T-helper 1 cell (primary cell): Measurements from ENCODE around the gene ANKRD6.
"Not testable (repeated sequence)": the region's sequence is repeated elsewhere in the genome, so short reads cannot be mapped to it uniquely, and the experiment has no call there.

ENCODE experiments used
- DNase-seq, 5 donors: peaks; one replicate each; pipeline ENCODE4 v3.0.0-alpha.2; 2012 to 2020
- total RNA-seq, 4 donors: gene quantifications; one replicate each; lab custom pipeline; 2026; lab: John Stamatoyannopoulos, UW

Gene ANKRD6
- total RNA-seq, result 7.0 to 10.7 (median 8.6) reads per million in 4 donors

GRCh38 chr6:89432875-89433251 lies at the start of gene ANKRD6:
ANKRD6 (plus strand) TSS chr6:89433152; CDS start chr6:89566977, 133,825 bp downstream.
- DNase-seq, result peak; percentile 62 to 77 (median 69)

GRCh38 chr6:89385156-89385667 lies 47.7 kb upstream of the ANKRD6 start:
- no peak for DNase-seq

GRCh38 chr6:89385846-89386245 lies 47.1 kb upstream of the ANKRD6 start:
- no peak for DNase-seq

- no peak for DNase-seq
Measured at GRCh38 chr6:89386917-89387491, 45.9 kb upstream of the ANKRD6 start.

GRCh38 chr6:89387516-89388201 lies 45.3 kb upstream of the ANKRD6 start:
- DNase-seq, result no peak

GRCh38 chr6:89388846-89389245 lies 44.1 kb upstream of the ANKRD6 start:
- DNase-seq, result no peak

GRCh38 chr6:89392823-89393222 lies 40.1 kb upstream of the ANKRD6 start:
- DNase-seq, result no peak

GRCh38 chr6:89393659-89394058 lies 39.3 kb upstream of the ANKRD6 start:
- DNase-seq, result no peak

- DNase-seq, result not testable (repeated sequence)
Measured at GRCh38 chr6:89397884-89398283, 35.1 kb upstream of the ANKRD6 start.

GRCh38 chr6:89398762-89399525 lies 34.0 kb upstream of the ANKRD6 start:
- DNase-seq, result no peak

- DNase-seq, result no peak
Measured at GRCh38 chr6:89400050-89400449, 32.9 kb upstream of the ANKRD6 start.

GRCh38 chr6:89400912-89401399 lies 32.0 kb upstream of the ANKRD6 start:
- no peak for DNase-seq

GRCh38 chr6:89402776-89403175 lies 30.2 kb upstream of the ANKRD6 start:
- DNase-seq, result no peak

GRCh38 chr6:89404512-89404911 lies 28.4 kb upstream of the ANKRD6 start:
- no peak for DNase-seq

- no peak for DNase-seq
Measured at GRCh38 chr6:89406141-89406540, 26.8 kb upstream of the ANKRD6 start.

GRCh38 chr6:89409461-89410035 lies 23.4 kb upstream of the ANKRD6 start:
- no peak for DNase-seq

GRCh38 chr6:89410231-89410761 lies 22.7 kb upstream of the ANKRD6 start:
- DNase-seq, result no peak

GRCh38 chr6:89410788-89411144 lies 22.2 kb upstream of the ANKRD6 start:
- no peak for DNase-seq

GRCh38 chr6:89411145-89412070 lies 21.5 kb upstream of the ANKRD6 start:
- DNase-seq, result peak; percentile 3 to 21 (median 13)

- DNase-seq, result peak; percentile 29 to 60 (median 42)
Measured at GRCh38 chr6:89412071-89413005, 20.6 kb upstream of the ANKRD6 start, which contains the start of gene RRAGD. RRAGD (minus strand) TSS chr6:89412273; CDS start chr6:89411993, 280 bp downstream.
